IgD-negative memory B cell (primary cell): ENCODE data around the gene HDAC9. TPM values are rescaled to one million over a fixed set of nuclear protein-coding genes. Genes with fewer than 3 reads are reported as not detected.
A peak's percentile ranks its signal among the peaks of the same experiment; 100 is the strongest.

Experiments used
- H3K27ac Mint-ChIP-seq, 3 donors: one replicate each; pipeline ENCODE4 v1.8.0; 2020 to 2022; ENCODE audit warnings: mild to moderate bottlenecking in 3 of 3, mixed read lengths in 3 of 3, moderate library complexity in 1 of 3
- H3K27me3 Mint-ChIP-seq: one replicate; pipeline ENCODE4 v1.8.0; 2021; ENCODE audit warnings: mixed read lengths
- H3K36me3 Mint-ChIP-seq: one replicate; pipeline ENCODE4 v1.8.0; 2020; ENCODE audit warnings: mild to moderate bottlenecking, mixed read lengths
- H3K4me1 Mint-ChIP-seq, 3 donors: one replicate each; pipeline ENCODE4 v1.8.0; 2020 to 2022; ENCODE audit warnings: mixed read lengths in 3 of 3, mild to moderate bottlenecking in 1 of 3
- H3K4me3 Mint-ChIP-seq, 4 donors: one replicate each; pipeline ENCODE4 v1.8.0; 2020 to 2022; ENCODE audit warnings: mild to moderate bottlenecking in 4 of 4, mixed read lengths in 4 of 4, moderate library complexity in 3 of 4
- H3K9me3 Mint-ChIP-seq, 3 donors: one replicate each; pipeline ENCODE4 v1.8.0; 2020 to 2021; ENCODE audit warnings: mixed read lengths in 3 of 3, mild to moderate bottlenecking in 1 of 3
- polyA plus RNA-seq: library from polyadenylated mRNA; unstranded; fragments of 300-500 nt; fragmentation: Illumina TruSeq; gene quantifications from one replicate; pipeline ENCODE4 v1.2.3, GENCODE V29; 2021

HDAC9 gene
- polyA plus RNA-seq, 1 donor from 2014 or later = 81.2 TPM

- Mint-ChIP-seq H3K4me3 (no peak overlapping the region), H3K36me3 (no peaks in the 10 kb centered on the region), H3K9me3 (peaks cover 0 to 1% (median 0%) of the 10 kb centered on the region in 3 donors), H3K27me3 (no peaks in the 10 kb centered on the region), H3K4me1 (peaks cover 0 to 3% (median 2%) of the 10 kb centered on the region in 3 donors), H3K27ac (peak overlapping the region in 1 of 3 donors; percentile 77)
Observed at GRCh38 chr7:18846765-18847215, 351.2 kb downstream of the HDAC9 start.

DNA sequence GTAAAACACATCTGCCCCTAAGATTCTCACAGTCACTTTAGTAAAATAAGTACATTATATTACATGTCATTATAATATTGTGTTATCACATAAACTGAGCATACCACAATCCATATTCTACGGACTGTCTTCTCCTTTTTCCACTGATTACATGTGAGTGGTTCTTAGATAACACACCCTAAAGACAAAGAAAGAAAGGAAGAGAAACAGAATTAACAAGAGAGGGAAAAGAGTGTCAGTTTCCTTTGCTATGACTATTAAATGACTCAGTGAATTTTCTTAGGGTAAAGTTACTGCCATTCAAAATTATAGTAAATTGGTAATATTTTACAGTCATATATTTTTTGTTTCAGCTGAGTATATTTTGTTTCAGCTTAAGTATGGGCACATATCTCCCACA is 353.6 kb downstream of the HDAC9 start:
- H3K9me3 Mint-ChIP-seq = peaks cover 0 to 1% (median 0%) of the 10 kb centered on the region in 3 donors
- peaks cover 2% of the 10 kb centered on the region for H3K36me3 Mint-ChIP-seq
- no peak overlapping the region for H3K4me3 Mint-ChIP-seq
- H3K27ac Mint-ChIP-seq = no peak overlapping the region
- H3K4me1 Mint-ChIP-seq = peaks cover 0 to 3% (median 0%) of the 10 kb centered on the region in 3 donors
- H3K27me3 Mint-ChIP-seq = no peaks in the 10 kb centered on the region

DNA sequence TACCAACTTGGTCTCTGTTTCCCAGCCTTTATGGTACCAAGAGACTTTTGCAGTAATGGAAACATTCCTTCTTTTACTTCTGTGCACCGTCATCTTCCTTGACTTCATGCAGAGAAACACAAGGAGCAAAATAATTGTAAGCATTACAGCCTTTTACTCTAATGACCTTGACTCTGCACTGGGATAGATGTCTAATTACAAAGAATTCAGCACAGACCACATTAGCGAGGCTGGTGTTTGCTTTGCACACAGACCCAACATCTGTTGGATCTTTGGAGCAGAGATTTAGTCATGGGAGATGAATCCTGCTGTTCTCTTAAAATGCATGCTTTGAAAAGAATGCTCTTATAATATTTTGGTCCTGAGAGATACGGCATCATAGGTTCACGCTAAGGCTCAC is 360.2 kb downstream of the HDAC9 start:
- H3K4me1 Mint-ChIP-seq = no peaks in the 10 kb centered on the region
- peaks cover 2% of the 10 kb centered on the region for H3K36me3 Mint-ChIP-seq
- H3K9me3 Mint-ChIP-seq = no peaks in the 10 kb centered on the region
- H3K27me3 Mint-ChIP-seq = no peaks in the 10 kb centered on the region
- H3K4me3 Mint-ChIP-seq = no peak overlapping the region
- no peak overlapping the region for H3K27ac Mint-ChIP-seq

- Mint-ChIP-seq H3K9me3 (no peaks in the 10 kb centered on the region), H3K27me3 (no peaks in the 10 kb centered on the region), H3K4me3 (no peak overlapping the region), H3K36me3 (no peaks in the 10 kb centered on the region), H3K4me1 (no peaks in the 10 kb centered on the region), H3K27ac (no peak overlapping the region)
Observed at GRCh38 chr7:18858232-18858631, 362.7 kb downstream of the HDAC9 start.

DNA sequence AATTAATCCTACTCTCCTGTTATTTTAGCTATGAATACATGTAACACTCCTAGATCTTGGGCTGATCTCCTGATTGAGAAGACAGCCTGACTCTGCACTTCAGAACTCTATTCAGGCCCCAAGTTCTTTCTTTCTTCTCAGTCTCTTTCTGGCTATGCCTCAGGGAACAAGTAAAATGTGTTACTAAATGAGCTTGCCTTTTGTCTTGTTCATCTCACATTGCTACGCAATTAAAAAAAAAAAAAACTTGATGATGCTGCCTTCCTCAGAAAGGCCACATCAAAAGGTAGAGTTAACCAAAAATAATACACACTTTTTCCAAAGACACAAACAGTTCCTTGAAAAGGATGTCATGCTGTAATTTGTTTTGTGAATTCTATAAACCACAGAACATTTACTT is 363.8 kb downstream of the HDAC9 start:
- Mint-ChIP-seq H3K27ac (no peak overlapping the region), H3K4me1 (no peaks in the 10 kb centered on the region), H3K4me3 (no peak overlapping the region), H3K9me3 (peaks cover 0 to 2% (median 0%) of the 10 kb centered on the region in 3 donors), H3K27me3 (no peaks in the 10 kb centered on the region), H3K36me3 (no peaks in the 10 kb centered on the region)

DNA sequence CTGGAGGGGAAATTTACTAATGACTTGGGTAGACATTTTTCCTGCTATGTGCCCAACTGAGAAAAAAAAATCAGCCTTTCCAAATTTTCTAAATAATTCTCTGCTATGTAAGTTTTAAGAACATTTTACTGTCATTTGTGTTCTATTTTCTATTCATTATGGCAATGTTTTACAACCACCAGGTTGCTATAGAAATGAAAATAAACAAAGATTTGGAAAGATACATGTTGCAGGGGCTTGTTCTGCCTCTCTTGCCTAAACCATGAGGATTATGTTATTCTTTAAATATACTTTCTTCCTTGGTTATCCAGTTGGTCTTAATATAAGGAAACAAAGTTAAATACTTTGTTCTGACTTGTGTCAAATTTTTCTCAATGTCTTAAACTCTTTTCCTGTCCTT is 364.7 kb downstream of the HDAC9 start:
- H3K27me3 Mint-ChIP-seq = no peaks in the 10 kb centered on the region
- H3K4me3 Mint-ChIP-seq = no peak overlapping the region
- no peaks in the 10 kb centered on the region for H3K36me3 Mint-ChIP-seq
- no peak overlapping the region for H3K27ac Mint-ChIP-seq
- H3K9me3 Mint-ChIP-seq = peaks cover 0 to 2% (median 0%) of the 10 kb centered on the region in 3 donors
- no peaks in the 10 kb centered on the region for H3K4me1 Mint-ChIP-seq

DNA sequence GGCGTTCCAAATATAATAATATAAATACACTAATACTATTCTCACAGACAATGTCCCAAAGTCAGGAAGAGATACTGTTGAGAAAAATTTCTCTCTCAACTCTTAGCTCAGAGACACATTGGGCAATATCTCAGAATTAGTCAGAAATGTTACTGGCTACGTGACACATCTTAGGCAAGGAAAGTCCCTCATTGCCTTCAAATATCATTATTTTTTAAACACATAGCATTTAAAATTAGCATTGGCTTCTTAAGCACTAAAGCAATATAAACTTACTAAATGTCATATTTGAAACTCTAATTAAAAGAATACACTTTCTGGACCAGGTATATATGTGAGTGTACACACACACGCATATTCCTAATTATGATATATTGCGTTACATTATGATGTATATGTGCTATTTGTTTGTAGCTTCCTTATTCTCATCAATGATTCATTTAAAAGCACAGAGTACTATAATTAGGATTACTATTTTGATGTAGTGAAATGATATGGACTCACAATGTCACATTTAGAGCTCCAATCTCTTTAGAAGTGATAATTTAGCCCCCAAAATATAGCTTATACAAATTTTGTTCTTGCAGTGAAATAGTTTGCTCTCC is 366.1 kb downstream of the HDAC9 start:
- no peaks in the 10 kb centered on the region for H3K4me1 Mint-ChIP-seq

GRCh38 chr7:18864967-18865366 is 369.4 kb downstream of the HDAC9 start:
- no peak overlapping the region for H3K27ac Mint-ChIP-seq
- no peaks in the 10 kb centered on the region for H3K27me3 Mint-ChIP-seq
- H3K4me1 Mint-ChIP-seq = no peaks in the 10 kb centered on the region
- H3K9me3 Mint-ChIP-seq = peaks cover 0 to 3% (median 2%) of the 10 kb centered on the region in 3 donors
- H3K36me3 Mint-ChIP-seq = no peaks in the 10 kb centered on the region
- H3K4me3 Mint-ChIP-seq = no peak overlapping the region

More for the DNA sequence above, 366.1 kb downstream of the HDAC9 start:
- no peak overlapping the region for H3K4me3 Mint-ChIP-seq
- H3K27ac Mint-ChIP-seq = no peak overlapping the region
- no peaks in the 10 kb centered on the region for H3K27me3 Mint-ChIP-seq
- H3K36me3 Mint-ChIP-seq = no peaks in the 10 kb centered on the region
- peaks cover 0 to 2% (median 0%) of the 10 kb centered on the region in 3 donors for H3K9me3 Mint-ChIP-seq

DNA sequence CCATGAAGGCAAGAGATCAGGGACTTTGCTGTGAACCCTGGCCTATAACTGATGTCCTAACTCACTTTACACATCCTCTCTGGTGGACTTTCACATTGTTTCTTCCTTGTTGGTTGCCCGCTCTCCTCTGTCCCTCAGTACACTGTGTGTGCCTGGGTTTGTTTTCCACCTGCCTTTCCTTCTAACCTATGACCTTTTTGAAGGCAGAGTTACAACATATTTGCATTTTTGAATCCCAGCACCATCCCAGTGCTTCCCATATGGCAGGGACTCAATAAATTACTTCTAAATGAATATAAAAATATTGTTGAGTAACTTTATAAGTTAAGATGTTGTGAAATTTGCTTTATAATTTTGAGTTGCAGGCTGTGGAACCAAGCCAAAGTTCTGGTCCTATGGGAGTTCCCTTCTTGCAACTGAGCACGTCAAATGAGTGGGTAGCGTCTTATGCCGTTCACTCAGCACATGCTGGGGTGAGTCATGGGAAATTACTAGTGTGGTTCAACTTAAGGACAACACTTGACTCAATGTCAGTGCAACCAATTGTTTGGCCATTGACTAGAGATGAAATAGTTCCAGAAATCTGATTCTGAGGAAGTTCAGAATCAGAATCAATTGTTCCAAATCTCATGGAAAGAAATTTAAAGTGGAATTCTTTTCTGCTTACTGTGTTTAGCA is 370.9 kb downstream of the HDAC9 start:
- H3K4me3 Mint-ChIP-seq = no peak overlapping the region
- H3K9me3 Mint-ChIP-seq = peaks cover 0 to 3% (median 2%) of the 10 kb centered on the region in 3 donors
- no peaks in the 10 kb centered on the region for H3K27me3 Mint-ChIP-seq
- H3K36me3 Mint-ChIP-seq = no peaks in the 10 kb centered on the region
- no peak overlapping the region for H3K27ac Mint-ChIP-seq
- no peaks in the 10 kb centered on the region for H3K4me1 Mint-ChIP-seq

DNA sequence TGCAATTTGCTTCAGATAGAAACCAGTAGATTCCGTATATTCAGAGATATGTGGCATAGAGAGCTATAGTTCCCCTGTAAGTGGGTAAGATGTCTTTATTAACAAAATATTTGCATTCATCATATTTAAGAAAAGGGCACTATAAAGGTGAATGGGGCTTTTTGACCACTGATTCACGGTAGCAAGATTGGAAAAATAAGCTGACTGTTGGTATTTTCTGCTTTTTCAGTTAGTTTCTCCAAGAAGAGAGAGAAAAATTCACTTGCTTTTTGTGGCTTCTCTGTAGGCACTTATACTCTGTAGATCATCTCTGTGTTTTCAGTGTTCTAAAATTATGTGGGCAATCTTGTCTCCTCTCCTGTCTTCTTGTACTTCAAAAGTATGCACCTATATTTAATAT is 376.8 kb downstream of the HDAC9 start:
- H3K4me1 Mint-ChIP-seq = no peaks in the 10 kb centered on the region
- H3K36me3 Mint-ChIP-seq = no peaks in the 10 kb centered on the region
- peaks cover 0 to 3% (median 0%) of the 10 kb centered on the region in 3 donors for H3K9me3 Mint-ChIP-seq

GRCh38 chr7:18873734-18874336 is 378.3 kb downstream of the HDAC9 start:
- Mint-ChIP-seq H3K4me1 (no peaks in the 10 kb centered on the region), H3K4me3 (no peak overlapping the region), H3K36me3 (peaks cover 1% of the 10 kb centered on the region), H3K27me3 (no peaks in the 10 kb centered on the region), H3K27ac (no peak overlapping the region), H3K9me3 (peaks cover 0 to 3% (median 0%) of the 10 kb centered on the region in 3 donors)

More for the DNA sequence above, 376.8 kb downstream of the HDAC9 start:
- Mint-ChIP-seq H3K4me3 (no peak overlapping the region), H3K27me3 (no peaks in the 10 kb centered on the region), H3K27ac (no peak overlapping the region)

- H3K9me3 Mint-ChIP-seq = no peaks in the 10 kb centered on the region
- H3K27ac Mint-ChIP-seq = no peak overlapping the region
- H3K27me3 Mint-ChIP-seq = no peaks in the 10 kb centered on the region
- no peaks in the 10 kb centered on the region for H3K4me1 Mint-ChIP-seq
- H3K36me3 Mint-ChIP-seq = peaks cover 1% of the 10 kb centered on the region
- no peak overlapping the region for H3K4me3 Mint-ChIP-seq
Observed at GRCh38 chr7:18874880-18875279, 379.3 kb downstream of the HDAC9 start.

- Mint-ChIP-seq H3K4me1 (no peaks in the 10 kb centered on the region), H3K27me3 (no peaks in the 10 kb centered on the region), H3K9me3 (no peaks in the 10 kb centered on the region), H3K27ac (no peak overlapping the region), H3K4me3 (no peak overlapping the region), H3K36me3 (peaks cover 4% of the 10 kb centered on the region)
Observed at GRCh38 chr7:18877874-18878273, 382.3 kb downstream of the HDAC9 start.

- Mint-ChIP-seq H3K4me3 (no peak overlapping the region), H3K27ac (no peak overlapping the region), H3K36me3 (peaks cover 2% of the 10 kb centered on the region), H3K9me3 (no peaks in the 10 kb centered on the region), H3K27me3 (no peaks in the 10 kb centered on the region), H3K4me1 (no peaks in the 10 kb centered on the region)
Observed at GRCh38 chr7:18886832-18887231, 391.3 kb downstream of the HDAC9 start.

GRCh38 chr7:18889436-18889835 is 393.9 kb downstream of the HDAC9 start:
- Mint-ChIP-seq H3K27ac (no peak overlapping the region), H3K27me3 (no peaks in the 10 kb centered on the region), H3K36me3 (peaks cover 2% of the 10 kb centered on the region), H3K9me3 (no peaks in the 10 kb centered on the region), H3K4me1 (no peaks in the 10 kb centered on the region), H3K4me3 (no peak overlapping the region)
